Peyer's patch (tissue), 4 donors: Measurements from ENCODE around the gene SBF2.
"Not testable (repeated sequence)": the region's sequence is repeated elsewhere in the genome, so short reads cannot be mapped to it uniquely, and the experiment has no call there.

Experiments
- POLR2A ChIP-seq, 2 donors: fragments of 450-650 bp; IDR thresholded peaks; one replicate each; pipeline ENCODE4 v1.5.1; 2017; ENCODE audit warnings: antibody characterized with exemption in 2 of 2, mild to moderate bottlenecking in 2 of 2, moderate library complexity in 2 of 2
- TF ChIP-seq, protein P1 (sequence below), 6 experiments: fragments of 450-650 bp in 4 of 6; fragments of 200-600 bp in 2 of 6; sonication (generic) in 1 of 6; IDR thresholded peaks; one replicate each; pipeline ENCODE4 v1.5.1; 2017 to 2019; ENCODE audit warnings: antibody characterized with exemption in 6 of 6, mild to moderate bottlenecking in 3 of 6, moderate library complexity in 1 of 6

DNA sequence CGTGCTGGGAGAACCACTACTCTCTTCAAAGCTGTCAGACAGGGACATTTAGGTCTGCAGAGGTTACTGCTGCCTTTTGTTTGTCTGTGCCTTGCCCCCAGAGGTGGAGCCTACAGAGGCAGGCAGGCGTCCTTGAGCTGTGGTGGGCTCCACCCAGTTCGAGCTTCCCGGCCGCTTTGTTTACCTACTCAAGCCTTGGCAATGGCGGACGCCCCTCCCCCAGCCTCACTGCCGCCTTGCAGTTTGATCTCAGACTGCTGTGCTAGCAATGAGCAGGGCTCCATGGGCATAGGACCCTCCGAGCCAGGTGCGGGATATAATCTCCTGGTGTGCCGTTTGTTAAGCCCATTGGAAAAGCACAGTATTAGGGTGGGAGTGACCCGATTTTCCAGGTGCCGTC, 62.2 kb downstream of the SBF2 start:
- TF ChIP-seq POLR2A (IDR thresholded peaks at IDR 0.05), result not testable (repeated sequence)
- TF ChIP-seq, protein P1, sequence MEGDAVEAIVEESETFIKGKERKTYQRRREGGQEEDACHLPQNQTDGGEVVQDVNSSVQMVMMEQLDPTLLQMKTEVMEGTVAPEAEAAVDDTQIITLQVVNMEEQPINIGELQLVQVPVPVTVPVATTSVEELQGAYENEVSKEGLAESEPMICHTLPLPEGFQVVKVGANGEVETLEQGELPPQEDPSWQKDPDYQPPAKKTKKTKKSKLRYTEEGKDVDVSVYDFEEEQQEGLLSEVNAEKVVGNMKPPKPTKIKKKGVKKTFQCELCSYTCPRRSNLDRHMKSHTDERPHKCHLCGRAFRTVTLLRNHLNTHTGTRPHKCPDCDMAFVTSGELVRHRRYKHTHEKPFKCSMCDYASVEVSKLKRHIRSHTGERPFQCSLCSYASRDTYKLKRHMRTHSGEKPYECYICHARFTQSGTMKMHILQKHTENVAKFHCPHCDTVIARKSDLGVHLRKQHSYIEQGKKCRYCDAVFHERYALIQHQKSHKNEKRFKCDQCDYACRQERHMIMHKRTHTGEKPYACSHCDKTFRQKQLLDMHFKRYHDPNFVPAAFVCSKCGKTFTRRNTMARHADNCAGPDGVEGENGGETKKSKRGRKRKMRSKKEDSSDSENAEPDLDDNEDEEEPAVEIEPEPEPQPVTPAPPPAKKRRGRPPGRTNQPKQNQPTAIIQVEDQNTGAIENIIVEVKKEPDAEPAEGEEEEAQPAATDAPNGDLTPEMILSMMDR (IDR thresholded peaks at IDR 0.05), result not testable (repeated sequence)
